GM23338 (cell line): Measurements from ENCODE around the gene CCL17.

Experiments
- CTCF ChIP-seq, 2 experiments: fragments of 200-600 bp in 1 of 2; sonication (generic) in 1 of 2; conservative IDR thresholded peaks; 2 replicates each; pipeline versions ENCODE4 v1.5.1 to v1.6.1; 2016 to 2017; ENCODE audit warnings: antibody characterized with exemption in 2 of 2, low read depth in 2 of 2, mild to moderate bottlenecking in 2 of 2, moderate library complexity in 1 of 2
- ETS1 ChIP-seq: IDR thresholded peaks from 2 replicates; pipeline ENCODE4 v1.6.1; 2016; ENCODE audit warnings: antibody characterized with exemption
- EZH2 ChIP-seq: fragments of 200-600 bp; sonication (generic); IDR thresholded peaks from one replicate; pipeline ENCODE4 v1.8.0; 2017; ENCODE audit warnings: antibody characterized with exemption, mild to moderate bottlenecking, low read depth; ENCODE audit not compliant: unreplicated experiment
- EZH2phosphoT487 ChIP-seq: fragments of 200-600 bp; sonication (generic); IDR thresholded peaks from one replicate; pipeline ENCODE4 v1.8.1; 2018; ENCODE audit warnings: antibody characterized with exemption; ENCODE audit not compliant: unreplicated experiment
- NANOG ChIP-seq: IDR thresholded peaks from 2 replicates; pipeline ENCODE4 v1.6.1; 2016; ENCODE audit warnings: antibody characterized with exemption, borderline replicate concordance
- POLR2AphosphoS5 ChIP-seq: IDR thresholded peaks from 2 replicates; pipeline ENCODE4 v1.6.1; 2016; ENCODE audit warnings: antibody characterized with exemption, low read depth
- REST ChIP-seq: IDR thresholded peaks from one replicate; pipeline ENCODE4 v1.6.1; 2018; ENCODE audit warnings: antibody characterized with exemption; ENCODE audit not compliant: unreplicated experiment

- TF ChIP-seq NANOG = no peak
- no peak for TF ChIP-seq CTCF (conservative IDR thresholded peaks at IDR 0.05; ENCODE audit: low read depth in 2 of 2)
- TF ChIP-seq EZH2 = no peak
- TF ChIP-seq REST = no peak
- no peak for TF ChIP-seq POLR2AphosphoS5
- no peak for TF ChIP-seq EZH2phosphoT487
- no peak for TF ChIP-seq ETS1
Measured at GRCh38 chr16:57358086-57358420, 46.5 kb upstream of the CCL17 start.
